ENCODE results near the gene GAL3ST2.
A peak's percentile ranks its signal among the peaks of the same experiment; 100 is the strongest.
"Not testable (repeated sequence)": the region's sequence is repeated elsewhere in the genome, so short reads cannot be mapped to it uniquely, and the experiment has no call there.

The GAL3ST2 gene

GRCh38 chr2:241776336-241777169, at the start of gene GAL3ST2:
GAL3ST2 (plus strand) TSS chr2:241776822; CDS start chr2:241776956, 134 bp downstream.
- Mint-ChIP-seq H3K4me3 (no peak within 1 kb of the TSS), H3K27ac (no peak within 1 kb of the TSS), H3K36me3 (ENCODE audit: low read depth) (no peaks in the 10 kb centered on the region), H3K27me3 (ENCODE audit: low read depth) (no peaks in the 10 kb centered on the region), H3K4me1 (ENCODE audit: low read depth) (peaks cover 5% of the 10 kb centered on the region), H3K9me3 (peaks cover 11% of the 10 kb centered on the region)
- no peak for DNase-seq (ENCODE audit: low spot score)

GRCh38 chr2:241728000-241728399, 48.6 kb upstream of the GAL3ST2 start:
- H3K27me3 Mint-ChIP-seq (ENCODE audit: low read depth), result no peaks in the 10 kb centered on the region
- no peak overlapping the region for H3K4me3 Mint-ChIP-seq
- no peaks in the 10 kb centered on the region for H3K9me3 Mint-ChIP-seq
- H3K36me3 Mint-ChIP-seq (ENCODE audit: low read depth), result peaks cover 19% of the 10 kb centered on the region
- H3K27ac Mint-ChIP-seq, result no peak overlapping the region
- DNase-seq (ENCODE audit: low spot score), result no peak
- H3K4me1 Mint-ChIP-seq (ENCODE audit: low read depth), result peaks cover 22% of the 10 kb centered on the region

DNA sequence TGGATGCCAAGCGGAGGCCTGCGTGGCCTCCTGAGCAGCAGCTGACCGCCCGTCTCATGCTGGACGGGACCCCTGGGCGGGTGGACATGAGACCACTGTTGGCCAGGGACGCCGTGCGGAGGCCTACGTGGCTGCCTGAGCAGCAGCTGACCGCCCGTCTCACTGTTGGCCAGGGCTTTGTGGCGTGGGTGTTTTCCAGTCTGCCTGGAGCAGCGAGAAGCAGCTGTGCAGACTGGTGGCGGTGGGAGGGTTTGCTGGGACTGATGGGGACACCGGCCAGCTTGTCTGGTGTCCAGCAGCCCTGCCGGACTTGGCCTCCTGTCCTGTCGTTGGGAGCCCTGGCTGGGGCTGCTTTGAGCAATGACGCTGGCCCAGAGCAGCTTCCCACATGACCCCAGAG, 48.0 kb upstream of the GAL3ST2 start:
- peaks cover 24% of the 10 kb centered on the region for H3K4me1 Mint-ChIP-seq (ENCODE audit: low read depth)
- H3K36me3 Mint-ChIP-seq (ENCODE audit: low read depth), result peaks cover 14% of the 10 kb centered on the region
- DNase-seq (ENCODE audit: low spot score), result no peak
- H3K27ac Mint-ChIP-seq, result no peak overlapping the region
- no peaks in the 10 kb centered on the region for H3K9me3 Mint-ChIP-seq
- no peaks in the 10 kb centered on the region for H3K27me3 Mint-ChIP-seq (ENCODE audit: low read depth)
- no peak overlapping the region for H3K4me3 Mint-ChIP-seq

DNA sequence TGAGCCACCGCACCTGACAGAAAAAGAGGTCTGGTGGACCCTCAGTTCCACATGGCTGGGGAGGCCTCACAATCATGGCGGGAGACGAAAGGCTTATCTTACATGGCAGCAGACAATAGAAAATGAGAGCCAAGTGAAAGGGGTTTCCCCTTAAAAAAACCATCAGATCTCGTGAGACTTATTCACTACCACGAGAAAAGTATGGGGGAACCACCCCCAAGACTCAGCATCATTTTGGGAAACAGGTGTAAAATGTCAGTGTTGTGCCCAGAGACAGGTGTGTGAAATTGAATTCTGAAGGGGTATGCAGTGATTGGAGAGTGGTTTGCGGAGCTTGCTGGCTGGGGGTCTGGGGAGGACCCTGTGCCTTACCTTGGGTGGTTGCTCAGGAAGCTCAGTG, 46.8 kb upstream of the GAL3ST2 start:
- Mint-ChIP-seq H3K27ac (no peak overlapping the region), H3K4me3 (no peak overlapping the region), H3K36me3 (ENCODE audit: low read depth) (peaks cover 7% of the 10 kb centered on the region), H3K4me1 (ENCODE audit: low read depth) (peaks cover 24% of the 10 kb centered on the region), H3K9me3 (no peaks in the 10 kb centered on the region), H3K27me3 (ENCODE audit: low read depth) (no peaks in the 10 kb centered on the region)
- DNase-seq (ENCODE audit: low spot score), result no peak

DNA sequence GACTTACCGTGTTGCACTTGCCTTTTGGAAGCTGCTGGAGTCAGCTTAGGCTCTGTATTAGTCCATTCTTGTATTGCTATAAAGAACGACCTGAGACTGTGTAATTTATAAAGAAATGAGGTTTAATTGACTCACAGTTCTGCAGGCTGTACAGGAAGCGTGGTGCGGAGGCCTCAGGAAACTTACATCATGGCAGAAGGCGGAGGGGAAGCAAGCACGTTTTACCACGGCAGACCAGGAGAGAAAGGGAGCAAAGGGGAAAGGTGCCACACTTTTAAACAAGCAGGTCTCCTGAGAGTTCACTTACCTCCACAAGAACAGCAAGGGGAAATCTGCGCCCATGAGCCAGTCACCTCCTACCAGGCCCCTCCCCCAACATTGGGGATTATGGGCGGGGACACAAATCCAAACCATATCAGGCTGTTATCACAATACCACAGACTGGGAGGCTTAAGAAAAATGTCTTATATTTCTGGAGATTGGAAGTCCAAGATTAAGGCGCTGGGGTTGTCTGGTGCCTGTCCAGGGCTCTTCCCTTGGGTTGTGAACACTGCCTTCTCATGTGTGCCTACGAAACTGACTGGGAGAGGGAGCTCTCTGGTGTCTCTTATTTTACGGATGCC, 45.8 kb upstream of the GAL3ST2 start:
- no peaks in the 10 kb centered on the region for H3K27me3 Mint-ChIP-seq (ENCODE audit: low read depth)
- H3K27ac Mint-ChIP-seq, result peak overlapping the region; percentile 79
- no peak for DNase-seq (ENCODE audit: low spot score)
- H3K36me3 Mint-ChIP-seq (ENCODE audit: low read depth), result peaks cover 2% of the 10 kb centered on the region
- H3K9me3 Mint-ChIP-seq, result no peaks in the 10 kb centered on the region
- peak overlapping the region; percentile 10 for H3K4me3 Mint-ChIP-seq
- peaks cover 24% of the 10 kb centered on the region for H3K4me1 Mint-ChIP-seq (ENCODE audit: low read depth)

- peak; percentile 71 for DNase-seq (ENCODE audit: low spot score)
- H3K27ac Mint-ChIP-seq; H3K36me3 Mint-ChIP-seq (ENCODE audit: low read depth); H3K9me3 Mint-ChIP-seq; H3K27me3 Mint-ChIP-seq (ENCODE audit: low read depth): not testable (repeated sequence)
- peak overlapping the region; percentile 43 for H3K4me3 Mint-ChIP-seq
- H3K4me1 Mint-ChIP-seq (ENCODE audit: low read depth), result peaks cover 28% of the 10 kb centered on the region
These were observed 44.0 kb upstream of the GAL3ST2 start for GRCh38 chr2:241732513-241733186.

DNA sequence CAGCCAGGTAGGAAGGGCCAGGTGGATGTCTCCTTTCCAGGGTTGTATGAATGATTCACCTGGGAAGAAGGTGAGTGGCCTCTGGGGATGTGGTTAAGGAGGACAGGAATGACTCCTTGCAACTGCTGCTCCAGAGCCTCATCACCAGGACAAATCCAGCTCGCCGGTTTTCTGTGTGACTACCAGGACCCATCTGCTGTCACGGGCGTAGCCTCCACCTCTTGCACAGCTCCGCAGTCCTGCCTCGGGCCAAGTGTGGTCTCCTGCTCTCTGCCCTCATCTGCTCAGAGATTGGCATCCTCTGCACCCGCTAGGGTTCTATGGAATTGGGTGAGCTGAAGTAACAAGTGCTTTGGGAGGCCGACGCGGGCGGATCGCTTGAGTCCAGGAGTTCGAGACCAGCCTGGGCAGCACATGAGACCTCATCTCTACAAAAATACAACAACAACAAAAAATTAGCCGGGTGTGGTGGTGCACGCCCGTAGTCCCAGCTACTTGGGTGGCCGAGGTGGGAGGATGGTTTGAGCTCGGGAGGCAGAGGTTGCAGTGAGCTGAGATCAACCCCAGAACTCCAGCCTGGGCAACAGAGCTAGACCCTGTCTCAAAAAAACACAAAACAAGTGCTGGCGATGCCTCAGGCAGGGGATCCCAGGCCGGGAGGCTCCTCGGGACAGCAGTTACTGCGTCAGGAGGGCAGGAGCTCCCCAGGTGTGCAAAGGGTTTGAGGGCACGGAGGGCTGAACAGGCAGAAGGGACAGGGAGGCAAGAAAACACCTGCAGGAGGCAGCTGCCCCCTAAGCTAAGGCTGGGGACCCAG, 43.0 kb upstream of the GAL3ST2 start:
- Mint-ChIP-seq H3K4me3 (peak overlapping the region; percentile 36), H3K27ac (peak overlapping the region; percentile 57), H3K9me3 (no peaks in the 10 kb centered on the region), H3K36me3 (ENCODE audit: low read depth) (peaks cover 2% of the 10 kb centered on the region), H3K27me3 (ENCODE audit: low read depth) (no peaks in the 10 kb centered on the region), H3K4me1 (ENCODE audit: low read depth) (peaks cover 28% of the 10 kb centered on the region)
- DNase-seq (ENCODE audit: low spot score), result no peak

DNA sequence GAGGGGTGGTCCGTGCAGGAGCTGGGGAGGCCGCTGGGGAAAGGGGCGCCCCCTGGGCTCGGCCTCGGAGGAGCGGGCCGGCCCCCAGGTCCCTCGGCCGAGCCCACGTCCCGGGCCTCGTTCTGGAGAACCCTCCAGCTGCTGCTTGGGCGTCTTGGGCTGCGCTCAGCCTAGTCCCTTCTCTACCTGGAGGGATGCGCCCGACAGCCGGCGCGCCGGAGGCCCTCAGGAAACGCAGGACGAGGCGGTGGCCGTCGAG, 42.5 kb upstream of the GAL3ST2 start:
- H3K4me3 Mint-ChIP-seq, result no peak overlapping the region
- H3K27me3 Mint-ChIP-seq (ENCODE audit: low read depth), result no peaks in the 10 kb centered on the region
- no peaks in the 10 kb centered on the region for H3K9me3 Mint-ChIP-seq
- peaks cover 28% of the 10 kb centered on the region for H3K4me1 Mint-ChIP-seq (ENCODE audit: low read depth)
- H3K27ac Mint-ChIP-seq, result peak overlapping the region; percentile 45
- H3K36me3 Mint-ChIP-seq (ENCODE audit: low read depth), result peaks cover 3% of the 10 kb centered on the region
- no peak for DNase-seq (ENCODE audit: low spot score)

DNA sequence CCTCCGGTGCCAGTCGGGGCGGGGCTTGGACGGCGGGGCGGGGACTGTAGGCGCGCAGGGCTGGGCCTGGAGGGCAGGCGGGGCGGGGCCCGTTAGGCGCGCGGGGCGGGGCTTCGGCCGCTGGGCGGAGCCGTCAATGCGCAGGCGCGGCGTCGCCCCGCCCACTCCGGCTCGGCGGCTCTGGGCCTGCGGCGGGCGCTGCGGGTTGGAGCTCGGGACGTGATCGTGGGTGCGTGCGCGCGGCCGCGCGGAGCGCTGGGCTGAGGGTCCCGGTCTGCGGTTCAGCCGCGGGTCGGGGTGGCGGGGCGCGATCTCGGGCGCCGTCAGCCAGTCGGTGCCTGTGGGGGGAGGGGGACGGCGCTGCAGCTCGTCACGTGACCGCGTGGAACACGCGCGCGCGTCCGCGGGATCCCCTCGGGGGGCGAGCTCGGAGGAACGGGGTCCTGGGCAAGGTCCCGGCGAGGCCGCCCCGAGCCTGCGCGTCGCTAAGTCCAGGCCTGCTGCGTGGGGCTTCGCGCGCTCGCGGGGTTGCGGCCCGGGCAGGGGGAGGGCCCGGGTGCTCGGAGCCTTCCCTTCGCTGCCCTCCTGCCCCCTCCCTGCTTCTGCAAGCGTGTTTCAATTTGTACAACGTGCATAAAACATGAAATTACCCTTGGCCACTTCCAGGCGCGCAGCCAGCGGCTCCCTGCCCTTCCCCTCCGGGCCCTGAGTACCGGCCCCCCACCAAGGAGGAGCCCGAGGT, 42.0 kb upstream of the GAL3ST2 start, which contains the start of gene D2HGDH:
D2HGDH (plus strand) TSS at position 164 of the 742 bp plus-strand sequence. CDS start 595 bp downstream, outside the sequence.
- H3K27me3 Mint-ChIP-seq (ENCODE audit: low read depth), result no peaks in the 10 kb centered on the region
- H3K4me3 Mint-ChIP-seq, result peak within 1 kb of the TSS; percentile 77
- H3K36me3 Mint-ChIP-seq (ENCODE audit: low read depth), result peaks cover 3% of the 10 kb centered on the region
- H3K9me3 Mint-ChIP-seq, result no peaks in the 10 kb centered on the region
- peak; percentile 89 for DNase-seq (ENCODE audit: low spot score)
- H3K4me1 Mint-ChIP-seq (ENCODE audit: low read depth), result peaks cover 31% of the 10 kb centered on the region
- H3K27ac Mint-ChIP-seq, result peak within 1 kb of the TSS; percentile 57

GRCh38 chr2:241736111-241736510, 40.5 kb upstream of the GAL3ST2 start:
- H3K36me3 Mint-ChIP-seq (ENCODE audit: low read depth), result peaks cover 2% of the 10 kb centered on the region
- H3K27ac Mint-ChIP-seq, result peak overlapping the region; percentile 54
- H3K4me1 Mint-ChIP-seq (ENCODE audit: low read depth), result peaks cover 29% of the 10 kb centered on the region
- no peak for DNase-seq (ENCODE audit: low spot score)
- no peaks in the 10 kb centered on the region for H3K27me3 Mint-ChIP-seq (ENCODE audit: low read depth)
- no peaks in the 10 kb centered on the region for H3K9me3 Mint-ChIP-seq
- peak overlapping the region; percentile 77 for H3K4me3 Mint-ChIP-seq

- Mint-ChIP-seq H3K36me3 (ENCODE audit: low read depth) (peaks cover 2% of the 10 kb centered on the region), H3K4me1 (ENCODE audit: low read depth) (peaks cover 18% of the 10 kb centered on the region), H3K27me3 (ENCODE audit: low read depth) (no peaks in the 10 kb centered on the region), H3K9me3 (no peaks in the 10 kb centered on the region), H3K4me3 (no peak overlapping the region), H3K27ac (no peak overlapping the region)
- no peak for DNase-seq (ENCODE audit: low spot score)
These were observed 38.5 kb upstream of the GAL3ST2 start for GRCh38 chr2:241738040-241738686.

GRCh38 chr2:241739177-241739576, 37.4 kb upstream of the GAL3ST2 start:
- peaks cover 18% of the 10 kb centered on the region for H3K4me1 Mint-ChIP-seq (ENCODE audit: low read depth)
- no peak overlapping the region for H3K27ac Mint-ChIP-seq

DNA sequence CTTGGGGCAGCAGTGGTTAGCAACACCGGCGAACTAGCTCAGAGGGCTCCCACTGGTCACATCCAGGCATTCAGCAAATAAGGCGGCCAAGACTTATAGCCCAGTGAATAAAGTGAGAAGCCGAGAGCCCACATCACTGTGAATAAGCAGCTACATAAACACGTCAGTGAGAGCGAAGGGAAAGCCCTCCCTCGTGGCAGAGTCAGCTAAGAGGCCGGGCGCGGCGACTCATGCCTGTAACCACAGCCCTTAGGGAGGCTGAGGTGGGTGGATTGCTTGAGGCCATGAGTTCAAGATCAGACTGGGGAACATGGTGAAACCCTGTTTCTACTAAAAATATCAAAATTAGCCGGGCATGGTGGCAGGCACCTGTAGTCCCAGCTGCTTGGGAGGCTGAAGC, 37.0 kb upstream of the GAL3ST2 start:
- Mint-ChIP-seq H3K36me3 (ENCODE audit: low read depth) (peaks cover 3% of the 10 kb centered on the region), H3K9me3 (no peaks in the 10 kb centered on the region), H3K27me3 (ENCODE audit: low read depth) (no peaks in the 10 kb centered on the region), H3K4me1 (ENCODE audit: low read depth) (peaks cover 18% of the 10 kb centered on the region), H3K27ac (peak overlapping the region; percentile 11), H3K4me3 (peak overlapping the region; percentile 34)
- DNase-seq (ENCODE audit: low spot score), result peak; percentile 62

More at GRCh38 chr2:241739177-241739576, 37.4 kb upstream of the GAL3ST2 start:
- no peak for DNase-seq (ENCODE audit: low spot score)
- H3K9me3 Mint-ChIP-seq, result no peaks in the 10 kb centered on the region
- no peaks in the 10 kb centered on the region for H3K27me3 Mint-ChIP-seq (ENCODE audit: low read depth)
- H3K4me3 Mint-ChIP-seq, result no peak overlapping the region
- peaks cover 2% of the 10 kb centered on the region for H3K36me3 Mint-ChIP-seq (ENCODE audit: low read depth)

Data from T-helper 2 cell treated with Interferon-gamma antibody and Interleukin-4, amounts not matched to agents 5 μg/mL and 100 μg/mL, for 36 hours (primary cell).